SK-N-SH treated with all-trans-retinoic acid at 6 μM for 48 hours (cell line): ENCODE measurements around the gene DYNC1H1.

ENCODE experiments used
- ARNTL ChIP-seq: fragments of 450-650 bp; formaldehyde crosslinking; IDR thresholded peaks from 2 replicates; pipeline ENCODE4 v1.5.0; 2020; ENCODE audit warnings: low read depth, mild to moderate bottlenecking, moderate library complexity, borderline replicate concordance
- CSDC2 ChIP-seq: fragments of 250-450 bp; sonication (Bioruptor Pico); IDR thresholded peaks from 2 replicates; pipeline ENCODE4 v1.5.0; 2020; ENCODE audit warnings: mild to moderate bottlenecking, moderate library complexity
- GLIS3 ChIP-seq: fragments of 250-450 bp; sonication (Bioruptor Pico); IDR thresholded peaks from 2 replicates; pipeline ENCODE4 v1.5.0; 2020; ENCODE audit warnings: mild to moderate bottlenecking, moderate library complexity
- ZFP3 ChIP-seq: fragments of 250-450 bp; sonication (Bioruptor Pico); IDR thresholded peaks from 2 replicates; pipeline ENCODE4 v1.5.0; 2020; ENCODE audit warnings: mild to moderate bottlenecking, moderate library complexity
- ZNF565 ChIP-seq: fragments of 450-650 bp; formaldehyde crosslinking; conservative IDR thresholded peaks from 2 replicates; pipeline ENCODE4 v1.5.0; 2020; ENCODE audit warnings: low read depth, mild to moderate bottlenecking, moderate library complexity

DNA sequence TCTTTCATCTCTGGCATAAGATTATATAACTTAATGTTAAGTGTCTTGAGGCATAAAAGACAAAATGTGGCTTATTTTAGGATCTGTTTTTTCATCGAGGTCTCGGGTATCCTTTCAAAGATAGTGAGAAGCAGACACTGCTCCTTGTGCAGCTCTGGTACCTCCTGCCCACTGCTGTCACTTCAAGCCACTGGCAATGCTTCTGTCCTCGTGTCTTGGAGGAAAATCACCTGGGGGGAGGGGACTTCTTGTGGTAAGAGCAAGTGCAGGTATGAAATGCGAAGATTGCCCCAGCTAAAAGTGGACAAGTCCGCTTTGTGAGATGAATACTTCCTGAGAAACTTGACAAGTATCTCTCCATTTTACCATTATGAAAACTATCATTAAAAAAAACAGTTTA is 37.8 kb upstream of the DYNC1H1 start:
- TF ChIP-seq ARNTL (CRISPR knock-in tag) (no peak), CSDC2 (no peak), GLIS3 (CRISPR knock-in tag) (no peak), ZFP3 (CRISPR knock-in tag) (no peak), ZNF565 (CRISPR knock-in tag) (no peak)
